Measurements from ENCODE around the gene FOXE1.

GRCh38 chr9:97858393-97858713 lies 5.3 kb downstream of the FOXE1 start:
- no peak for TF ChIP-seq CTCF (conservative IDR thresholded peaks at IDR 0.05; ENCODE audit: low read depth, low read length)
- no peak for TF ChIP-seq RCOR1 (IDR thresholded peaks at IDR 0.05; ENCODE audit: insufficient replicate concordance, low read length)
- TF ChIP-seq MAFK (IDR thresholded peaks at IDR 0.05; ENCODE audit: low read depth, low read length), result no peak
- no peak for TF ChIP-seq MXI1 (IDR thresholded peaks at IDR 0.05; ENCODE audit: borderline replicate concordance, low read depth, low read length)
- TF ChIP-seq POLR2A (IDR thresholded peaks at IDR 0.05; ENCODE audit: low read depth, low read length), result no peak
